B cell (primary cell): ENCODE data around the gene TTC21B. TPM values are rescaled to one million over a fixed set of nuclear protein-coding genes. Genes with fewer than 3 reads are reported as not detected.

Experiments used
- ATAC-seq: fragments of 200-7000 bp; cut with Tn5 transposase; one replicate; pipeline ENCODE4 v1.10.0; 2021; ENCODE audit warnings: low read depth, mild to moderate bottlenecking, moderate number of reproducible peaks, moderate library complexity
- CTCF ChIA-PET: fragments of 350-600 bp; sonication (Branson Sonifier 250); formaldehyde crosslinking; loops from one replicate; lab custom pipeline; 2021; ENCODE audit warnings: antibody characterized with exemption, inconsistent platforms; lab: Charles Lee
- POLR2A ChIA-PET: fragments of 350-600 bp; sonication (Branson Sonifier 250); formaldehyde crosslinking; loops from one replicate; lab custom pipeline; 2021; ENCODE audit warnings: antibody characterized with exemption; lab: Charles Lee
- DNase-seq: peaks from one replicate; pipeline ENCODE4 v3.0.0; 2013
- H2AFZ ChIP-seq: 2 replicates; pipeline ENCODE4 v1.6.1; 2012; ENCODE audit warnings: mild to moderate bottlenecking, low read depth, low read length; ENCODE audit not compliant: insufficient read depth, poor library complexity, severe bottlenecking
- H3K27ac ChIP-seq, 2 donors: 1 replicate in 1 of 2; 2 replicates in 1 of 2; pipeline ENCODE4 v1.5.1; 2012 to 2013; ENCODE audit warnings: low read length in 2 of 2, mild to moderate bottlenecking in 2 of 2, moderate library complexity in 1 of 2
- H3K27me3 ChIP-seq, 4 experiments: fragments of 200-600 bp in 1 of 4; sonication (generic) in 1 of 4; replicated peaks in 1 of 4; 1 replicate in 2 of 4; 2 replicates in 2 of 4; pipeline versions ENCODE4 v1.6.1 to v1.7.0; 2013 to 2016; ENCODE audit warnings: low read length in 3 of 4, mild to moderate bottlenecking in 2 of 4, mixed read lengths in 1 of 4, moderate library complexity in 1 of 4; ENCODE audit not compliant: insufficient read depth in 4 of 4, control insufficient read depth in 3 of 4; ENCODE audit errors: control extremely low read depth in 1 of 4
- H3K36me3 ChIP-seq, 2 experiments: replicated peaks in 1 of 2; 1 replicate in 1 of 2; 2 replicates in 1 of 2; pipeline versions ENCODE4 v1.6.1 to v1.7.1; 2013; ENCODE audit warnings: low read length in 1 of 2; ENCODE audit not compliant: insufficient read depth in 2 of 2, control insufficient read depth in 1 of 2; ENCODE audit errors: control extremely low read depth in 1 of 2, extremely low read depth in 1 of 2
- H3K4me1 ChIP-seq, 2 donors: fragments of 200-600 bp in 1 of 2; sonication (generic) in 1 of 2; 1 replicate in 1 of 2; 2 replicates in 1 of 2; pipeline versions ENCODE4 v1.5.1 to v1.6.1; 2013 to 2017; ENCODE audit warnings: low read length in 2 of 2; ENCODE audit not compliant: control insufficient read depth in 2 of 2, insufficient read depth in 2 of 2
- H3K4me2 ChIP-seq: replicated peaks from 2 replicates; pipeline ENCODE3; 2012; ENCODE audit warnings: mild to moderate bottlenecking, low read depth, low read length; ENCODE audit not compliant: poor library complexity, severe bottlenecking
- H3K4me3 ChIP-seq, 5 experiments: fragments of 200-600 bp in 1 of 5; sonication (generic) in 1 of 5; 1 replicate in 3 of 5; 2 replicates in 2 of 5; pipeline versions ENCODE4 v1.5.1 to v1.7.0; 2011 to 2016; ENCODE audit warnings: low read length in 4 of 5, mild to moderate bottlenecking in 4 of 5, low read depth in 2 of 5, control low read depth in 1 of 5, moderate library complexity in 1 of 5; ENCODE audit not compliant: insufficient read depth in 1 of 5; ENCODE audit errors: control extremely low read depth in 1 of 5, extremely low read depth in 1 of 5
- H3K79me2 ChIP-seq: fragments of 200-600 bp; sonication (generic); one replicate; pipeline ENCODE4 v1.6.0; 2016; ENCODE audit warnings: low read length; ENCODE audit not compliant: control insufficient read depth, insufficient read depth
- H3K9ac ChIP-seq: fragments of 200-600 bp; sonication (generic); 2 replicates; pipeline ENCODE4 v1.6.1; 2017; ENCODE audit warnings: mild to moderate bottlenecking, low read length, moderate library complexity
- H3K9me3 ChIP-seq, 3 donors: one replicate each; pipeline versions ENCODE4 v1.6.1 to v1.7.1; 2013; ENCODE audit warnings: low read length in 2 of 3; ENCODE audit not compliant: control insufficient read depth in 2 of 3, insufficient read depth in 1 of 3; ENCODE audit errors: control extremely low read depth in 1 of 3
- H4K20me1 ChIP-seq: 2 replicates; pipeline ENCODE4 v1.6.0; 2012; ENCODE audit warnings: mild to moderate bottlenecking, low read length; ENCODE audit not compliant: insufficient read depth, control insufficient read depth, poor library complexity, severe bottlenecking
- H3K27ac Mint-ChIP-seq: one replicate; pipeline ENCODE4 v1.8.0; 2021; ENCODE audit warnings: mixed read lengths
- H3K27me3 Mint-ChIP-seq: one replicate; pipeline ENCODE4 v1.8.0; 2021; ENCODE audit warnings: mixed read lengths
- H3K4me1 Mint-ChIP-seq: one replicate; pipeline ENCODE4 v1.8.0; 2021; ENCODE audit warnings: mixed read lengths
- H3K4me3 Mint-ChIP-seq: one replicate; pipeline ENCODE4 v1.8.0; 2021; ENCODE audit warnings: mixed read lengths
- H3K9me3 Mint-ChIP-seq: one replicate; pipeline ENCODE4 v1.8.0; 2022; ENCODE audit warnings: mixed read lengths; ENCODE audit not compliant: insufficient read depth
- CTCF ChIP-seq: fragments of 200-600 bp; IDR thresholded peaks from one replicate; pipeline ENCODE4 v1.8.0; 2022; ENCODE audit warnings: antibody characterized with exemption, mild to moderate bottlenecking
- EZH2 ChIP-seq: IDR thresholded peaks from 2 replicates; pipeline ENCODE4 v1.6.1; 2012; ENCODE audit warnings: borderline replicate concordance, low read depth, mild to moderate bottlenecking, moderate library complexity, low read length; ENCODE audit not compliant: insufficient read depth, poor library complexity, severe bottlenecking
- WGBS: methylation state at CpG from one replicate; pipeline ENCODE4 v1.1.5; 2013; ENCODE audit warnings: missing lambda C conversion rate; ENCODE audit not compliant: insufficient coverage; 5-methylcytosine and 5-hydroxymethylcytosine counted together
- intact Hi-C: fragments of 100-400 bp; cut with micrococcal nuclease; formaldehyde crosslinking; loops from one replicate; pipeline ENCODE4 v1.10.0; 2022
- polyA plus RNA-seq: library from polyadenylated mRNA; depleted of rRNA; stranded (reverse); fragments of >200 nt; gene quantifications from 2 replicates; pipeline ENCODE4 v1.2.3, GENCODE V29; 2012
- total RNA-seq, 2 donors: library from RNA; stranded (reverse); fragments of 120-200 nt in 1 of 2; gene quantifications; 1 replicate in 1 of 2; 2 replicates in 1 of 2; pipeline versions ENCODE4 v1.2.3 to v1.2.4, GENCODE V29; 2013 to 2022

The TTC21B gene
- total and polyA plus RNA-seq, 2 donors (not counting 1 experiment from before 2014, with no cell fraction given): 11.5 to 41.5 TPM

- TF ChIP-seq CTCF (no peak), EZH2 (no peak)
- intact Hi-C loops: loop anchor here (1.0 to 10.0 kb wide), 5 partner anchors 78 to 1112 kb away; partner anchors contain the start of genes COBLL1 and GALNT3
- Mint-ChIP-seq H3K27me3 (no peaks in the 10 kb centered on the region), H3K4me3 (no peak overlapping the region), H3K27ac (no peak overlapping the region), H3K4me1 (peaks cover 12% of the 10 kb centered on the region), H3K9me3 (no peaks in the 10 kb centered on the region)
- peak overlapping the region; percentile 62 to 82 (median 71) for H3K4me3 ChIP-seq
- ChIA-PET CTCF (interaction anchor here (0.8 to 1.7 kb wide), 6 partner anchors 9 to 960 kb away, joined by 3 to 12 read pairs (median 3); partner anchors contain the start of genes SCN1A and SCN2A), POLR2A (no interaction called here)
- H3K4me2 ChIP-seq: peak overlapping the region; percentile 84
- H4K20me1 ChIP-seq: no peaks in the 10 kb centered on the region
- no peaks in the 10 kb centered on the region for H3K36me3 ChIP-seq
- H3K79me2 ChIP-seq: peaks cover 11% of the 10 kb centered on the region
- peak overlapping the region; percentile 88 for H2AFZ ChIP-seq
- peak overlapping the region in 1 of 2 donors; percentile 77 for H3K27ac ChIP-seq
- no peaks in the 10 kb centered on the region for H3K27me3 ChIP-seq
- DNase-seq: peak; percentile 38
- no peaks in the 10 kb centered on the region for H3K9me3 ChIP-seq
- 20% methylated on average over 1 of the region's 4 CpGs for WGBS
- H3K9ac ChIP-seq: peak overlapping the region; percentile 70
- no peak for ATAC-seq
- H3K4me1 ChIP-seq: peaks cover 19 to 23% of the 10 kb centered on the region in 2 donors
Measured at GRCh38 chr2:165952741-165953211, 800 bp downstream of the TTC21B start.

- Histone ChIP-seq H3K27me3 (no peaks in the 10 kb centered on the region), H2AFZ (no peak overlapping the region), H3K9ac (no peak overlapping the region), H3K79me2 (peaks cover 11% of the 10 kb centered on the region), H3K27ac (no peak overlapping the region), H3K4me2 (peak overlapping the region; percentile 84), H3K4me3 (no peak overlapping the region), H4K20me1 (no peaks in the 10 kb centered on the region), H3K9me3 (no peaks in the 10 kb centered on the region), H3K4me1 (peaks cover 19 to 23% of the 10 kb centered on the region in 2 donors), H3K36me3 (no peaks in the 10 kb centered on the region)
- no peaks in the 10 kb centered on the region for H3K9me3 Mint-ChIP-seq
- intact Hi-C loops: loop anchor here (2.0 to 10.0 kb wide), 4 partner anchors 77 to 1111 kb away; partner anchors contain the start of gene COBLL1
- no peak for ATAC-seq
- H3K4me1 Mint-ChIP-seq: peaks cover 12% of the 10 kb centered on the region
- DNase-seq: no peak
- TF ChIP-seq CTCF (no peak), EZH2 (no peak)
- no peak overlapping the region for H3K27ac Mint-ChIP-seq
- WGBS: 0% methylated on average over 1 of the region's 1 CpG
- H3K27me3 Mint-ChIP-seq: no peaks in the 10 kb centered on the region
- POLR2A ChIA-PET: no interaction called here
- CTCF ChIA-PET: interaction anchor here (1.7 kb wide), 1 partner anchor 176 kb away, joined by 12 read pairs; the partner anchor contains the start of gene SCN1A
- no peak overlapping the region for H3K4me3 Mint-ChIP-seq
Measured at GRCh38 chr2:165952085-165952484, 1.5 kb downstream of the TTC21B start.
